GM18951 (cell line): ENCODE data around the gene ATP2A3.

Source experiments
- POLR2A ChIP-seq: IDR thresholded peaks from 4 replicates; pipeline ENCODE4 v1.6.1; 2011; ENCODE audit warnings: mild to moderate bottlenecking; ENCODE audit not compliant: insufficient read length, insufficient read depth; ENCODE audit errors: extremely low read depth
- in situ Hi-C: fragments of 300-500 bp; cut with MboI; formaldehyde crosslinking; loops from one replicate; pipeline ENCODE4 v1.12.0; 2022; ENCODE audit warnings: low sequenced_read_pairs, mixed read lengths, inconsistent platforms; ENCODE audit not compliant: unreplicated experiment

Gene ATP2A3

GRCh38 chr17:3882276-3882675, 82.0 kb downstream of the ATP2A3 start:
- TF ChIP-seq POLR2A = no peak
- in situ Hi-C loops = no loop called here

GRCh38 chr17:3880983-3881382, 83.3 kb downstream of the ATP2A3 start:
- in situ Hi-C loops = no loop called here
- TF ChIP-seq POLR2A = no peak

GRCh38 chr17:3879591-3880417, 84.4 kb downstream of the ATP2A3 start:
- in situ Hi-C loops = no loop called here
- TF ChIP-seq POLR2A = no peak

DNA sequence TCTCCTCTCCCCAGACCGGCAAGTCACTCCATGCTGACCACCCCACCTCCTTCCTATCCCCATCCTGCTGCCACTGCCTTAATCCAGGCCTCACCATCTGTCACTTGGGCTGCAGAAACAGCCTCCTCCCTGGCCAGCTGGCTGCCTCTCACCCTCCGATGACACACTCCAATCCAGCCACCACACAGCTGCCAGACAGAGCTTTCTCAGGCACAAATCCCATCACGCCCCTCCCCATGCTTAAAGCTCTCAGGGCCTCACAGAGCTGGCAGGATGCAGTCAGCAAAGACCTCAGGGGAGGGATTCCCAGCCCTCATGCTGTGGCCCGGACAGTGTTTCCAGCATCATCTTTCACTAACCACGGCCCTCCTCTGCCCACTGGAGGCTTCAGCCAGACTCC, 85.1 kb downstream of the ATP2A3 start:
- TF ChIP-seq POLR2A = no peak

GRCh38 chr17:3877220-3877619, 87.0 kb downstream of the ATP2A3 start:
- in situ Hi-C loops = no loop called here
- no peak for TF ChIP-seq POLR2A

More for the DNA sequence above, 85.1 kb downstream of the ATP2A3 start:
- in situ Hi-C loops = no loop called here

GRCh38 chr17:3875317-3875716, 88.9 kb downstream of the ATP2A3 start:
- TF ChIP-seq POLR2A = no peak
- in situ Hi-C loops = no loop called here
